HL-60 (cell line): ENCODE measurements around the gene KCNJ9.

Experiments used
- DNase-seq, 2 experiments: peaks; one replicate each; pipeline ENCODE4 v3.0.0-alpha.2; 2010 to 2020; ENCODE audit warnings: low read depth in 1 of 2, low spot score in 1 of 2
- H3K27ac ChIP-seq: fragments of 250-450 bp; sonication (Bioruptor Pico); replicated peaks from 2 replicates; pipeline ENCODE4 v1.5.1; 2020; ENCODE audit warnings: mild to moderate bottlenecking, moderate library complexity
- H3K27me3 ChIP-seq: fragments of 250-450 bp; sonication (Bioruptor Pico); 2 replicates; pipeline ENCODE4 v1.5.1; 2021; ENCODE audit warnings: mild to moderate bottlenecking, moderate library complexity; ENCODE audit not compliant: insufficient read depth, poor library complexity, severe bottlenecking
- H3K4me3 ChIP-seq: replicated peaks from 2 replicates; pipeline ENCODE4 v1.5.1; 2011; ENCODE audit warnings: mild to moderate bottlenecking, control low read depth, low read length; ENCODE audit not compliant: insufficient read depth
- CTCF ChIP-seq: IDR thresholded peaks from one replicate; pipeline ENCODE4 v1.5.1; 2011; ENCODE audit warnings: low read length, control low read depth, inconsistent platforms; ENCODE audit not compliant: insufficient read depth
- GABPA ChIP-seq: IDR thresholded peaks from 2 replicates; pipeline ENCODE4 v1.6.1; 2012; ENCODE audit warnings: low read depth
- POLR2AphosphoS5 ChIP-seq: IDR thresholded peaks from 2 replicates; pipeline ENCODE4 v1.6.1; 2012; ENCODE audit warnings: low read depth
- REST ChIP-seq: IDR thresholded peaks from 2 replicates; pipeline ENCODE4 v1.6.1; 2012; ENCODE audit warnings: low read depth; ENCODE audit not compliant: insufficient replicate concordance
- SPI1 ChIP-seq: IDR thresholded peaks from 2 replicates; pipeline ENCODE4 v1.6.1; 2012; ENCODE audit warnings: low read depth, mild to moderate bottlenecking, borderline replicate concordance

KCNJ9 gene

GRCh38 chr1:160062230-160062532 lies 19.2 kb upstream of the KCNJ9 start:
- no peak overlapping the region for H3K27ac ChIP-seq
- TF ChIP-seq REST: no peak
- no peak for TF ChIP-seq POLR2AphosphoS5
- no peak for TF ChIP-seq SPI1
- TF ChIP-seq GABPA: no peak
- TF ChIP-seq CTCF: no peak
- no peak overlapping the region for H3K4me3 ChIP-seq
- H3K27me3 ChIP-seq: peaks cover 4% of the 10 kb centered on the region
- no peak for DNase-seq

GRCh38 chr1:160063176-160063575 lies 18.2 kb upstream of the KCNJ9 start:
- TF ChIP-seq GABPA: no peak
- TF ChIP-seq CTCF: no peak
- TF ChIP-seq SPI1: no peak
- no peak for TF ChIP-seq POLR2AphosphoS5
- no peak overlapping the region for H3K27ac ChIP-seq

DNA sequence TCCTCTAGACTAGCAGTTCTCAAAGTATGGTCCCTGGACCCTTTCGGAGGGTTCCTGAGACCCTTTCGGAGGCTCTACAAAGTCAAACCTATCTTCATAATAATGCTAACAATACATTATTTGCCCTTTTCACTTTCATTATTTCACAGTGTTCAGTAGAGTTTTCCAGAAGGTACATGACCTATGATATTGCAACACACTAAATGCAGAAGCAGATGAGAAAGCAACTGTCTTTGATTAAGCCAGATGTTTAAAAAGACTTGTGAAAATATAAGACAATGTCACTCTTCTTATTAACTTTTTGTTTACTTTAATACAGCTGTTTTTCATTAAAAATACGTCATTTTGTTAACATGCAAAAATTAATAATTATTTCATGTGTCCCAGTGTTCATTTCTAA lies 17.2 kb upstream of the KCNJ9 start:
- TF ChIP-seq CTCF (no peak), GABPA (no peak), SPI1 (no peak), REST (no peak), POLR2AphosphoS5 (no peak)
- Histone ChIP-seq H3K27me3 (peaks cover 5% of the 10 kb centered on the region), H3K4me3 (no peak overlapping the region), H3K27ac (no peak overlapping the region)
- no peak for DNase-seq

More at GRCh38 chr1:160063176-160063575, 18.2 kb upstream of the KCNJ9 start:
- DNase-seq: no peak
- H3K4me3 ChIP-seq: no peak overlapping the region
- peaks cover 4% of the 10 kb centered on the region for H3K27me3 ChIP-seq

DNA sequence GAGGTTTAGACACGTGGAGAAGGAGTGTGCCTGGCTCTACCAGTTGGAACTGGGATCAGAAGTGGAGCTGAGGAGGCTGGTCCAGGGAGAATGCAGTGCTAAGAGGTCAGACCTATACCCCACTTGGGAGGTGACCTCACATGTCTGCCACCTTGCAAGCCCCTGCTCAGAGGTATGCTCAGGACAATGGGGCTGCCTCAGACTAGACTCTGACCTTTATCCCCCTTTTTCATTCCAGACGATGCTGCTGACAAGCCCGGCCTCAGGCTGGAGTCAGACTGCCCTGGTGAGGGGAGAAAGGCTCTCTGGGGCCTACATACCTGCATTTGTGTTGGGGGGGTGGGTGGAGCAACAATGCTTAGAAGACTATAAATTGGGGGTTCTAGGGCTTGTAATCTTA lies 16.6 kb upstream of the KCNJ9 start:
- no peak for DNase-seq
- Histone ChIP-seq H3K27me3 (peaks cover 11% of the 10 kb centered on the region), H3K27ac (no peak overlapping the region), H3K4me3 (no peak overlapping the region)
- TF ChIP-seq CTCF (no peak), SPI1 (no peak), GABPA (no peak), REST (no peak), POLR2AphosphoS5 (no peak)
